Activated naive CD4-positive, alpha-beta T cell treated with anti-CD3 and anti-CD28 coated beads, Interleukin-2, amount 10 ng/mL, durations not matched to agents 5 hours and 36 hours (primary cell): ENCODE measurements around the gene CRTAP. TPM values are rescaled to one million over a fixed set of nuclear protein-coding genes. Genes with fewer than 3 reads are reported as not detected.

Source experiments
- total RNA-seq, 2 experiments: library from RNA; stranded (reverse); gene quantifications; one replicate each; pipeline ENCODE4 v1.2.3, GENCODE V29; 2021

The CRTAP gene
- 10 to 100 TPM; 37.8 to 41.4 TPM for total RNA-seq

DNA sequence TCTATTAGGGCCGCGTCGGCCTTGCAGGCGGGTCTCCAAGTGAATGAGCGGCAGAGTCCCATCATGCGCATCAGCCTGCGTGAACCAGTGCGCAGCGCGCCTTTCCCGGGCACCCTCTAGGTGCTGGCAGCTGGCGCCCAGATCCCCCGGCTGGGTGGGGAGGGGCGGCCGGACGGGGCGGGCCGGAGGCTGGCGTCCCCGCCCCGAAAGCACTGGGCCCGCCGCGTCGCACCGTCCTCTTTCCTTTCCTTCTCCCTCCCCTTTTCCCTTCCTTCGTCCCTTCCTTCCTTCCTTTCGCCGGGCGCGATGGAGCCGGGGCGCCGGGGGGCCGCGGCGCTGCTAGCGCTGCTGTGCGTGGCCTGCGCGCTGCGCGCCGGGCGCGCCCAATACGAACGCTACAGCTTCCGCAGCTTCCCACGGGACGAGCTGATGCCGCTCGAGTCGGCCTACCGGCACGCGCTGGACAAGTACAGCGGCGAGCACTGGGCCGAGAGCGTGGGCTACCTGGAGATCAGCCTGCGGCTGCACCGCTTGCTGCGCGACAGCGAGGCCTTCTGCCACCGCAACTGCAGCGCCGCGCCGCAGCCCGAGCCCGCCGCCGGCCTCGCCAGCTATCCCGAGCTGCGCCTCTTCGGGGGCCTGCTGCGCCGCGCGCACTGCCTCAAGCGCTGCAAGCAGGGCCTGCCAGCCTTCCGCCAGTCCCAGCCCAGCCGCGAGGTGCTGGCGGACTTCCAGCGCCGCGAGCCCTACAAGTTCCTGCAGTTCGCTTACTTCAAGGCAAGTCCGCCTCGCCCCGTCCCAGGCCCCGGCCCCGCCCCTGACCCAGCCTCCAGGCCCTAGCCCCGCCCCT is at the start of gene CRTAP:
Gene CRTAP, plus strand, starts transcription at position 243 of the 850 bp plus-strand sequence. Its CDS starts 64 bp downstream, at position 307.

Other genes with a start within 250 kb of the CRTAP start
- gene CCR4, start 162.4 kb upstream of the CRTAP start, total RNA-seq: 10 to 100 TPM; 30.8 to 31.8 TPM
- 10 to 100 TPM; 40.8 to 49.5 TPM for gene GLB1, start 16.9 kb upstream of the CRTAP start, total RNA-seq
- gene TMPPE, start 16.9 kb upstream of the CRTAP start, total RNA-seq: 10 to 100 TPM; 10.9 to 11.6 TPM
- not detected for gene SUSD5, start 104.8 kb downstream of the CRTAP start, total RNA-seq
- not detected for gene FBXL2, start 163.4 kb downstream of the CRTAP start, total RNA-seq